SK-N-SH (cell line): ENCODE results near the gene ECSCR. TPM values are rescaled to one million over a fixed set of nuclear protein-coding genes. Genes with fewer than 3 reads are reported as not detected.
A peak's percentile ranks its signal among the peaks of the same experiment; 100 is the strongest.

ENCODE experiments used
- CTCF ChIA-PET: fragments of 300-600, 350-600 bp; formaldehyde crosslinking; extraction: SDS; loops from one replicate; lab custom pipeline; 2021; lab: Yijun Ruan, JAX
- POLR2A ChIA-PET: fragments of 350-600 bp; sonication (Branson Sonifier 250); formaldehyde crosslinking; extraction: SDS; loops from one replicate; lab custom pipeline; 2020; ENCODE audit warnings: antibody characterized with exemption, inconsistent platforms; lab: Yijun Ruan, JAX
- DNase-seq: peaks from one replicate; pipeline ENCODE4 v3.0.0; 2012
- H2AFZ ChIP-seq: fragments of 200-600 bp; sonication (generic); 2 replicates; pipeline ENCODE4 v1.8.1; 2016; ENCODE audit warnings: antibody characterized with exemption, mild to moderate bottlenecking, low read depth
- H3F3A ChIP-seq: fragments of 200-600 bp; sonication (generic); replicated peaks from 2 replicates; pipeline ENCODE3; 2016; ENCODE audit warnings: antibody characterized with exemption, mild to moderate bottlenecking; ENCODE audit not compliant: insufficient read depth
- H3K27ac ChIP-seq, 2 experiments: fragments of 200-500 bp in 1 of 2; fragments of 200-600 bp in 1 of 2; sonication (Bioruptor generic) in 1 of 2; sonication (generic), shearing (Covaris generic) in 1 of 2; 2 replicates each; pipeline versions ENCODE4 v1.5.1 to v1.6.1; 2014 to 2016; ENCODE audit warnings: low read depth in 2 of 2, inconsistent platforms in 1 of 2, low read length in 1 of 2, mild to moderate bottlenecking in 1 of 2, mixed read lengths in 1 of 2
- H3K27me3 ChIP-seq: fragments of 200-600 bp; sonication (generic), shearing (Covaris generic); 2 replicates; pipeline ENCODE4 v1.6.1; 2016; ENCODE audit warnings: mixed run types; ENCODE audit not compliant: insufficient read depth
- H3K36me3 ChIP-seq, 2 experiments: fragments of 200-500 bp in 1 of 2; fragments of 200-600 bp in 1 of 2; sonication (Bioruptor generic) in 1 of 2; sonication (generic) in 1 of 2; replicated peaks in 1 of 2; 2 replicates each; pipeline versions ENCODE3 to v1.5.1; 2014 to 2016; ENCODE audit warnings: low read length in 1 of 2, mild to moderate bottlenecking in 1 of 2; ENCODE audit not compliant: insufficient read depth in 2 of 2, control insufficient read depth in 1 of 2
- H3K4me1 ChIP-seq, 2 experiments: fragments of 200-500 bp in 1 of 2; fragments of 200-600 bp in 1 of 2; sonication (Bioruptor generic) in 1 of 2; sonication (generic), shearing (Covaris generic) in 1 of 2; 2 replicates each; pipeline versions ENCODE4 v1.5.1 to v1.6.1; 2014 to 2016; ENCODE audit warnings: low read depth in 1 of 2, low read length in 1 of 2, mixed run types in 1 of 2; ENCODE audit not compliant: insufficient read depth in 2 of 2, control insufficient read depth in 1 of 2
- H3K4me2 ChIP-seq: fragments of 200-600 bp; sonication (generic), shearing (Covaris generic); 2 replicates; pipeline ENCODE4 v1.6.1; 2017; ENCODE audit warnings: mixed run types
- H3K4me3 ChIP-seq, 2 experiments: fragments of 200-500 bp in 1 of 2; fragments of 200-600 bp in 1 of 2; sonication (Bioruptor generic) in 1 of 2; sonication (generic), shearing (Covaris generic) in 1 of 2; 2 replicates each; pipeline versions ENCODE4 v1.5.1 to v1.8.1; 2014 to 2016; ENCODE audit warnings: low read depth in 2 of 2, inconsistent platforms in 1 of 2, low read length in 1 of 2, mild to moderate bottlenecking in 1 of 2, mixed read lengths in 1 of 2, moderate library complexity in 1 of 2
- H3K79me2 ChIP-seq: fragments of 200-600 bp; sonication (generic); 2 replicates; pipeline ENCODE4 v1.8.1; 2017; ENCODE audit warnings: mild to moderate bottlenecking; ENCODE audit not compliant: insufficient read depth
- H3K9ac ChIP-seq: fragments of 200-600 bp; sonication (generic); 2 replicates; pipeline ENCODE4 v1.6.1; 2017; ENCODE audit warnings: mixed run types
- H3K9me2 ChIP-seq: fragments of 200-600 bp; sonication (generic); 2 replicates; pipeline ENCODE4 v1.6.1; 2017; ENCODE audit warnings: mixed run types
- H3K9me3 ChIP-seq: fragments of 200-600 bp; sonication (generic); 2 replicates; pipeline ENCODE4 v1.6.1; 2017; ENCODE audit warnings: mixed run types, mild to moderate bottlenecking, moderate library complexity
- H4K20me1 ChIP-seq: fragments of 200-600 bp; sonication (generic); 2 replicates; pipeline ENCODE4 v1.6.1; 2017; ENCODE audit warnings: mild to moderate bottlenecking, mixed run types; ENCODE audit not compliant: insufficient read depth
- ELF1 ChIP-seq: IDR thresholded peaks from 2 replicates; pipeline ENCODE4 v1.4.0; 2012
- FOSL2 ChIP-seq: IDR thresholded peaks from 2 replicates; pipeline ENCODE4 v1.4.0; 2012; ENCODE audit warnings: low read depth, mild to moderate bottlenecking, moderate library complexity, borderline replicate concordance
- GATA2 ChIP-seq: sonication (generic); formaldehyde crosslinking; IDR thresholded peaks from 2 replicates; pipeline ENCODE4 v1.5.0; 2020; ENCODE audit warnings: mild to moderate bottlenecking, missing genetic modification reagents
- IRF3 ChIP-seq: fragments of 150-350 bp; IDR thresholded peaks from 2 replicates; pipeline ENCODE4 v1.6.1; 2016; ENCODE audit warnings: mild to moderate bottlenecking, low read depth, low read length
- JUND ChIP-seq: IDR thresholded peaks from 2 replicates; pipeline ENCODE4 v1.4.0; 2012
- MAX ChIP-seq: IDR thresholded peaks from 2 replicates; pipeline ENCODE4 v1.4.0; 2012; ENCODE audit warnings: low read depth
- NFIC ChIP-seq: IDR thresholded peaks from 2 replicates; pipeline ENCODE4 v1.4.0; 2012; ENCODE audit warnings: borderline replicate concordance
- POLR2AphosphoS5 ChIP-seq: IDR thresholded peaks from 2 replicates; pipeline ENCODE4 v1.6.1; 2012; ENCODE audit warnings: low read depth, low read length
- REST ChIP-seq: IDR thresholded peaks from 2 replicates; pipeline ENCODE4 v1.6.1; 2012; ENCODE audit warnings: mild to moderate bottlenecking, low read depth, low read length, moderate library complexity
- SIN3A ChIP-seq: IDR thresholded peaks from 2 replicates; pipeline ENCODE4 v1.6.1; 2012; ENCODE audit warnings: low read depth, mild to moderate bottlenecking, low read length, moderate library complexity, borderline replicate concordance
- TAF1 ChIP-seq: IDR thresholded peaks from 2 replicates; pipeline ENCODE4 v1.6.1; 2012; ENCODE audit warnings: low read depth, mild to moderate bottlenecking, low read length, moderate library complexity, borderline replicate concordance
- TCF12 ChIP-seq: IDR thresholded peaks from 2 replicates; pipeline ENCODE4 v1.4.0; 2012
- USF1 ChIP-seq: IDR thresholded peaks from 2 replicates; pipeline ENCODE4 v1.4.0; 2012; ENCODE audit warnings: low read depth, borderline replicate concordance
- WGBS: methylation state at CpG from one replicate; pipeline ENCODE4 v1.1.6; 2017; ENCODE audit warnings: low lambda C conversion rate; 5-methylcytosine and 5-hydroxymethylcytosine counted together
- polyA plus RNA-seq, 3 experiments: library from polyadenylated mRNA; depleted of rRNA; stranded (reverse); fragments of >200 nt; gene quantifications; 2 replicates each; pipeline ENCODE4 v1.2.3, GENCODE V29; 2012

Gene ECSCR
- polyA plus RNA-seq, 1 of the 3 experiments (the other 2 are of a cell fraction): 10.9 TPM

GRCh38 chr5:139459451-139459934 is 3.0 kb downstream of the ECSCR start:
- no peaks in the 10 kb centered on the region for H3K36me3 ChIP-seq
- DNase-seq: peak; percentile 30
- H3F3A ChIP-seq: peaks cover 16% of the 10 kb centered on the region
- H3K4me1 ChIP-seq: peaks cover 0 to 38% of the 10 kb centered on the region in 2 experiments; a peak in 3 of 4 replicates
- H3K9ac ChIP-seq: peak overlapping the region; percentile 27; the same call in 1 of the 2 replicates
- 0 out of 2 replicates have a peak, but pooled peaks cover 6% of the 10 kb centered on the region for H3K79me2 ChIP-seq
- no peak overlapping the region for H3K4me3 ChIP-seq
- POLR2A ChIA-PET: no interaction called here
- H3K27me3 ChIP-seq: no peaks in the 10 kb centered on the region
- TF ChIP-seq REST: no peak
- TF ChIP-seq USF1: no peak
- no peak for TF ChIP-seq ELF1
- TF ChIP-seq FOSL2: no peak
- TF ChIP-seq TAF1: no peak
- no peak for TF ChIP-seq IRF3
- TF ChIP-seq GATA2 (CRISPR knock-in tag): no peak
- no peak for TF ChIP-seq SIN3A
- no peak for TF ChIP-seq NFIC
- TF ChIP-seq MAX: no peak
- no peak for TF ChIP-seq TCF12
- no peak for TF ChIP-seq JUND
- TF ChIP-seq POLR2AphosphoS5: no peak
- TF ChIP-seq, all 33 proteins: peak for 0
- Histone ChIP-seq H3K9me3 (no peaks in the 10 kb centered on the region), H3K4me2 (peak overlapping the region; percentile 32; the same call in 1 of the 2 replicates), H4K20me1 (no peaks in the 10 kb centered on the region), H2AFZ (no peak overlapping the region; the same call in 1 of the 2 replicates), H3K9me2 (no peaks in the 10 kb centered on the region), H3K27ac (peak overlapping the region in 1 of 2 experiments; percentile 84; a peak in 2 of 4 replicates)
- CTCF ChIA-PET: no interaction called here
- 94% methylated on average over 8 of the region's 8 CpGs for WGBS
